ENCODE measurements around the gene OSBP2. TPM values are rescaled to one million over a fixed set of nuclear protein-coding genes. Genes with fewer than 3 reads are reported as not detected.

The OSBP2 gene
- total and polyA plus RNA-seq, 2 experiments from 2014 or later = 2.1 to 2.9 TPM

GRCh38 chr22:30919973-30920372, 225.3 kb downstream of the OSBP2 start (continued):
- no peak for TF ChIP-seq CREB1 (CRISPR knock-in tag; IDR thresholded peaks at IDR 0.05; ENCODE audit: low read depth)
- TF ChIP-seq NANOG (IDR thresholded peaks at IDR 0.05; ENCODE audit: borderline replicate concordance) = no peak
- no peak for TF ChIP-seq EZH2phosphoT487 (IDR thresholded peaks at IDR 0.05; ENCODE audit: unreplicated experiment)
- TF ChIP-seq CTCF (conservative IDR thresholded peaks at IDR 0.05; ENCODE audit: low read depth in 2 of 2) = no peak

GRCh38 chr22:30920407-30920806, 225.7 kb downstream of the OSBP2 start:
- H3K4me1 ChIP-seq (ENCODE audit: insufficient read depth) = no peaks in the 10 kb centered on the region
- Mint-ChIP-seq H3K27ac (no peak overlapping the region), H3K4me3 (no peak overlapping the region), H3K4me1 (peaks cover 11% of the 10 kb centered on the region; the same call in 2 of the 3 replicates), H3K9me3 (peaks cover 13% of the 10 kb centered on the region), H3K27me3 (ENCODE audit: insufficient read depth, low read depth, poor library complexity) (peaks cover 10% of the 10 kb centered on the region), H3K36me3 (ENCODE audit: low read depth) (peaks cover 42% of the 10 kb centered on the region)
- H3K4me2 ChIP-seq = no peak overlapping the region
- H3K27me3 ChIP-seq (ENCODE audit: insufficient read depth) = no peaks in the 10 kb centered on the region
- H3K79me2 ChIP-seq (replicated peaks; ENCODE audit: insufficient read depth) = no peaks in the 10 kb centered on the region
- H4K20me1 ChIP-seq (replicated peaks; ENCODE audit: insufficient read depth) = peaks cover 5% of the 10 kb centered on the region; the same call in 1 of the 2 replicates
- H3F3A ChIP-seq (replicated peaks; ENCODE audit: low read depth) = peaks cover 5% of the 10 kb centered on the region; the same call in 1 of the 2 replicates
- DNase-seq (ENCODE audit: low spot score) (peak; percentile 90), ATAC-seq (peak; percentile 85)
- H3K9me2 ChIP-seq (ENCODE audit: insufficient read depth) = no peaks in the 10 kb centered on the region; the same call in 1 of the 2 replicates
- TF ChIP-seq JUNB (IDR thresholded peaks at IDR 0.05; ENCODE audit: unreplicated experiment) (no peak), CREB1 (CRISPR knock-in tag; IDR thresholded peaks at IDR 0.05; ENCODE audit: low read depth) (no peak), CTCF (conservative IDR thresholded peaks at IDR 0.05; ENCODE audit: low read depth in 2 of 2) (peak; percentile 84 to 93), ZNF462 (CRISPR knock-in tag; IDR thresholded peaks at IDR 0.05) (no peak), ETS1 (IDR thresholded peaks at IDR 0.05) (no peak)
- peaks cover 8% of the 10 kb centered on the region for H3K36me3 ChIP-seq (ENCODE audit: insufficient read depth)
- no peak overlapping the region for H2AFZ ChIP-seq
- H3K27ac ChIP-seq (ENCODE audit: low read depth) = no peak overlapping the region
- H3K4me3 ChIP-seq = no peak overlapping the region
